Left lung (tissue), 10 donors: Measurements from ENCODE around the gene OTOP3. TPM values are rescaled to one million over a fixed set of nuclear protein-coding genes. Genes with fewer than 3 reads are reported as not detected.

Source experiments
- ATAC-seq: fragments of 200-7000 bp; cut with Tn5 transposase; one replicate; pipeline ENCODE4 v1.9.1; 2020; ENCODE audit warnings: moderate library complexity
- DNase-seq, 4 donors: peaks; one replicate each; pipeline ENCODE4 v3.0.0-alpha.2; 2013 to 2020
- H3K27ac ChIP-seq, 2 donors: fragments of 200-600 bp; sonication (generic) in 1 of 2; one replicate each; pipeline versions ENCODE4 v1.5.0 to v1.8.0; 2020 to 2021
- H3K27me3 ChIP-seq, 2 donors: fragments of 200-600 bp; sonication (generic) in 1 of 2; one replicate each; pipeline versions ENCODE4 v1.5.0 to v1.8.0; 2020 to 2021
- H3K36me3 ChIP-seq, 2 donors: fragments of 200-600 bp; sonication (generic) in 1 of 2; one replicate each; pipeline versions ENCODE4 v1.5.0 to v1.8.0; 2020 to 2021
- H3K4me1 ChIP-seq, 2 donors: fragments of 200-600 bp; one replicate each; pipeline ENCODE4 v1.8.0; 2021
- H3K4me3 ChIP-seq, 2 donors: fragments of 200-600 bp; sonication (generic) in 1 of 2; one replicate each; pipeline versions ENCODE4 v1.5.0 to v1.8.0; 2020 to 2021; ENCODE audit warnings: mild to moderate bottlenecking in 1 of 2
- H3K9me3 ChIP-seq, 2 donors: fragments of 200-600 bp; sonication (generic) in 1 of 2; one replicate each; pipeline versions ENCODE4 v1.5.0 to v1.8.0; 2020 to 2021
- intact Hi-C, 2 donors: fragments of 100-400 bp; cut with DNase I; formaldehyde crosslinking; loops; one replicate each; pipeline versions ENCODE4 v1.11.2 to v1.14.2; 2022
- polyA plus RNA-seq, 6 donors: library from polyadenylated mRNA; unstranded; fragments of 120-200 nt; gene quantifications; one replicate each; pipeline ENCODE4 v1.2.1, GENCODE V29; 2013; ENCODE audit not compliant: insufficient read length in 6 of 6
- total RNA-seq, 2 donors: library from RNA; stranded (reverse); fragmentation: NEBNext Ultra II Directional; extraction: Animal tissue kit (Norgen Biotek cat#: 25700); gene quantifications; one replicate each; pipeline ENCODE4 v1.2.1, GENCODE V29; 2021
- TF ChIP-seq, protein P1 (sequence below), 2 donors: fragments of 200-600 bp; sonication (generic) in 1 of 2; IDR thresholded peaks; one replicate each; pipeline versions ENCODE4 v1.5.0 to v1.8.0; 2021; ENCODE audit warnings: antibody characterized with exemption in 2 of 2
- donor health status: DM: no; HTN: yes; CAD: no.
- donor health status: DM: no; HTN: no; CAD: no.

Gene OTOP3
- total and polyA plus RNA-seq, 8 donors = not detected

DNA sequence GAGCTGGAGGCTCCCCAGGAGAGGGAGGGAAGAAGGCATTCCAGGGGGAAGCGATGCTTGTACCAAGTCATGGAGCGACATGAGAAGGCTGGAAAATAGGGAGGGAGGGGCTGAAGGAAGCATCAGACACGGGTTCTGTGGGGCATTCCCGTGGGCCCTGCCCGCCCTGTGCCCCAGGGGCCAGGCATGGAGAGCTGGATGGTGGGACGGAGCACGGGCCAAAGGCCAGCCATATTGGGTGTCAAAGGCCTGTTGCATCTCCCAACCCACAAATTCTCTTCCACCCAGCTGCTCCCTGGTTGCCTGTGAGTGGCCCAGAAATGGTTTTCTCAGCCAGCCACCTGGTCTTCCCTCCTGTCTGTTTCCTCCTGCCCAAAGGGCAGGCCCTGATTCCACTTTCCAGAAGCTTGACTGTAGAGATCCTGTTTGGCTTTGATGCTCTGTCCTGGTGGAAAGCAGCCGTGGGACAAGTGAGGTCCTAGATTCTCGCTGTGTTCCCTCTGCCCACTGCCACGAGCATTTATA, 54.9 kb downstream of the OTOP3 start:
- DNase-seq (no peak), ATAC-seq (no peak)
- TF ChIP-seq, protein P1, sequence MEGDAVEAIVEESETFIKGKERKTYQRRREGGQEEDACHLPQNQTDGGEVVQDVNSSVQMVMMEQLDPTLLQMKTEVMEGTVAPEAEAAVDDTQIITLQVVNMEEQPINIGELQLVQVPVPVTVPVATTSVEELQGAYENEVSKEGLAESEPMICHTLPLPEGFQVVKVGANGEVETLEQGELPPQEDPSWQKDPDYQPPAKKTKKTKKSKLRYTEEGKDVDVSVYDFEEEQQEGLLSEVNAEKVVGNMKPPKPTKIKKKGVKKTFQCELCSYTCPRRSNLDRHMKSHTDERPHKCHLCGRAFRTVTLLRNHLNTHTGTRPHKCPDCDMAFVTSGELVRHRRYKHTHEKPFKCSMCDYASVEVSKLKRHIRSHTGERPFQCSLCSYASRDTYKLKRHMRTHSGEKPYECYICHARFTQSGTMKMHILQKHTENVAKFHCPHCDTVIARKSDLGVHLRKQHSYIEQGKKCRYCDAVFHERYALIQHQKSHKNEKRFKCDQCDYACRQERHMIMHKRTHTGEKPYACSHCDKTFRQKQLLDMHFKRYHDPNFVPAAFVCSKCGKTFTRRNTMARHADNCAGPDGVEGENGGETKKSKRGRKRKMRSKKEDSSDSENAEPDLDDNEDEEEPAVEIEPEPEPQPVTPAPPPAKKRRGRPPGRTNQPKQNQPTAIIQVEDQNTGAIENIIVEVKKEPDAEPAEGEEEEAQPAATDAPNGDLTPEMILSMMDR (IDR thresholded peaks at IDR 0.05) = no peak
- Histone ChIP-seq H3K36me3 (no peaks in the 10 kb centered on the region), H3K4me3 (no peak overlapping the region), H3K27ac (peak overlapping the region; percentile 23 to 26), H3K4me1 (peaks cover 4 to 36% of the 10 kb centered on the region in 2 donors), H3K9me3 (no peaks in the 10 kb centered on the region), H3K27me3 (peaks cover 0 to 16% of the 10 kb centered on the region in 2 donors)
- intact Hi-C loops = no loop called here

DNA sequence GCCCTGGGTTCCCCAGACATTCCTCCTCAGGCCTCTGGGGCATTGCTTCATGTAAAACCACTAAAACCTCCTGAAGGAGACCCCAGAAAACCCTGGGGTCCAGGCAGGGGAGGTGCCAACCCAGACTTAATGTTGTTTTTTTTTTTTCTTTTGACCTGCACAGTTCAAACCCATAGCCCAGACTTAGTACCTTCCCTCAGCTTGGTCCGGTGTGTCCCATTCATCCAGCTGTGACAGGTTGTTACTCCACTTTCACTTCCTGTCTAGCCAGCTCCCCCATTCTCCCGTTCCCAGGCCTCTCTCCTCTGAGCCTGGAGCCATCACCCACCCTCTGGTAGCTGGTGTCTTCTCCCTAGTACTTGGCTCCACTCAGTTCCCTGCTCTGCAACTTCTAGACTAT, 56.5 kb downstream of the OTOP3 start:
- no peak overlapping the region for H3K4me3 ChIP-seq
- H3K27ac ChIP-seq = peak overlapping the region; percentile 45 to 69
- H3K4me1 ChIP-seq = peaks cover 0 to 27% of the 10 kb centered on the region in 2 donors
- intact Hi-C loops = no loop called here
- TF ChIP-seq, protein P1 (IDR thresholded peaks at IDR 0.05) = no peak
- H3K9me3 ChIP-seq = no peaks in the 10 kb centered on the region
- DNase-seq = no peak
- no peaks in the 10 kb centered on the region for H3K36me3 ChIP-seq
- H3K27me3 ChIP-seq = peaks cover 0 to 16% of the 10 kb centered on the region in 2 donors
- no peak for ATAC-seq

DNA sequence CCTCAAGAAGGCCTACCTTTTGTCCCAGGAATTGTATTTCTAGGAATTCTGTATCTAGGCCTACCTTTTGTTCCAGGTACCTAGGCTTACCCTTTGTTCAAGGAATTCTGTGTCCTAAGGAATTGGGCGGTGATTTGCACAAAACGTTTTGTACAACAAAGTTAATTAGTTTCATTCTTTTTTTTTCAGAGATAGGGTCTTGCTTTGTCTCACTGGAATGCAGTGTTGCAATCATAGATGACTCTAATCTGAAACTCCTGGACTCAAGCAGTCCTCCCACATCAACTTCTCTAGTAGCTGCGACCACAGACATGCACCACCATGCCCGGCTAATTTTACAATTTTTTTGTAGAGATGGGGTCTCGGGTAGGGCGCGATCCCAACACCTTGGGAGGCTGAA, 58.7 kb downstream of the OTOP3 start:
- Histone ChIP-seq H3K27me3 (no peaks in the 10 kb centered on the region), H3K27ac (no peak overlapping the region)

DNA sequence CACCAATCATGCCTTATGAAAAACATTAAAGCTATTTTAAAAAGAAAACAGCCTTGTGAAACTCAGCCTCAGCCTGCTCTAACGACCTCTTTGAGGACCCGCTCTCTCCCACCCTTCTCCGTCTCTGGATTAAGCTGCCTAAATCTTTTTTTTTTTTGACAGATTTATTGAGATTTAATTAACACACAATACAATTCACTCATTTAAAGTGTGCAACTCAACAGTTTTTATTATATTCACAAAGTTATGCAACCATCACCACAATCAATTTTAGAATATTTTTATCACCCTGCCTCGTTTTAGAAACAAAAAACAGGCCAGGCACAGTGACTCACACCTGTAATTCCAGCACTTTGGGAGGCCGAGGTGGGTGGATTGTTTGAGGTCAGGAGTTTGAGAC, 60.1 kb downstream of the OTOP3 start:
- ATAC-seq (no peak), DNase-seq (no peak)
- no peak overlapping the region for H3K4me3 ChIP-seq
- peaks cover 0 to 10% of the 10 kb centered on the region in 2 donors for H3K4me1 ChIP-seq
- no peaks in the 10 kb centered on the region for H3K36me3 ChIP-seq
- no peak overlapping the region for H3K27ac ChIP-seq
- intact Hi-C loops = no loop called here
- TF ChIP-seq, protein P1 (IDR thresholded peaks at IDR 0.05) = no peak
- H3K27me3 ChIP-seq = no peaks in the 10 kb centered on the region
- H3K9me3 ChIP-seq = no peaks in the 10 kb centered on the region

More for the DNA sequence above, 58.7 kb downstream of the OTOP3 start:
- no peaks in the 10 kb centered on the region for H3K9me3 ChIP-seq
- no peak overlapping the region for H3K4me3 ChIP-seq
- DNase-seq (no peak), ATAC-seq (no peak)
- TF ChIP-seq, protein P1 (IDR thresholded peaks at IDR 0.05) = no peak
- intact Hi-C loops = no loop called here
- H3K36me3 ChIP-seq = no peaks in the 10 kb centered on the region
- peaks cover 0 to 10% of the 10 kb centered on the region in 2 donors for H3K4me1 ChIP-seq

DNA sequence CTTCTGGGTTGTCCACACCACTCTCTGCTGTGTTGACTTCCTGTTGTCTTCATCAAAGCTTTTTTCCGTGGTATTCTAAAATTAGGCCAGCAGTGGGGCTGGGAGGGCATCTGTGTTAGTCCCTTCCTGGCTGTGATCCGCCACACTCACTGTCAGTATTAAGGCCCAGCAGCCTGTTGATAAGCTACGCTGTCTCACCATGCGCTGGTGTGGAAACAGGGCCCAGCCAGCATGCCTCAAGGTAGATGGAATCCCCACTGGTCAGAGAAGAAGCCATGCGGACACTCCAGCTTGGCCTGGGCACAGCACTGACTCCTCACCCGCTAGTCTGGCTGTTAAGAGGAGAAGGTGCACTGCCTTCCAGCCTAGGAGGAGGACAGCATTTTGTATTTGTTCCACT, 63.1 kb downstream of the OTOP3 start:
- no peak overlapping the region for H3K27ac ChIP-seq
- H3K4me1 ChIP-seq = no peaks in the 10 kb centered on the region
- DNase-seq = no peak
- intact Hi-C loops = no loop called here
- TF ChIP-seq, protein P1 (IDR thresholded peaks at IDR 0.05) = no peak
- H3K36me3 ChIP-seq = peaks cover 0 to 28% of the 10 kb centered on the region in 2 donors
- no peak for ATAC-seq
- no peak overlapping the region for H3K4me3 ChIP-seq
- H3K9me3 ChIP-seq = no peaks in the 10 kb centered on the region
- H3K27me3 ChIP-seq = no peaks in the 10 kb centered on the region
